SHP77 treated with DMSO at 0.1 percent for 48 hours (cell line): ENCODE measurements around the gene OR8A1.
"Not testable (repeated sequence)": the region's sequence is repeated elsewhere in the genome, so short reads cannot be mapped to it uniquely, and the experiment has no call there.

Source experiments
- DNase-seq: peaks from one replicate; lab custom pipeline; 2025; lab: John Stamatoyannopoulos, UW

Gene OR8A1

GRCh38 chr11:124595302-124595701, 25.5 kb downstream of the OR8A1 start:
- DNase-seq = no peak

- no peak for DNase-seq
These were observed 27.8 kb downstream of the OR8A1 start for GRCh38 chr11:124597626-124598025.

- no peak for DNase-seq
These were observed 31.0 kb downstream of the OR8A1 start for GRCh38 chr11:124600621-124601320.

GRCh38 chr11:124602193-124602592, 32.4 kb downstream of the OR8A1 start:
- DNase-seq = no peak

- not testable (repeated sequence) for DNase-seq
These were observed 32.9 kb downstream of the OR8A1 start for GRCh38 chr11:124602723-124603122.

- DNase-seq = no peak
These were observed 35.9 kb downstream of the OR8A1 start for GRCh38 chr11:124605719-124606118.

GRCh38 chr11:124608147-124608546, 38.4 kb downstream of the OR8A1 start:
- no peak for DNase-seq

- DNase-seq = no peak
These were observed 40.5 kb downstream of the OR8A1 start for GRCh38 chr11:124610295-124610694.

- DNase-seq = no peak
These were observed 41.3 kb downstream of the OR8A1 start, which contains the start of gene PANX3 for GRCh38 chr11:124611064-124611463. TSS of gene PANX3 (plus strand) at chr11:124611428. CDS start at chr11:124611557, 129 bp downstream.

- no peak for DNase-seq
These were observed 42.2 kb downstream of the OR8A1 start for GRCh38 chr11:124612045-124612444.

- no peak for DNase-seq
These were observed 42.9 kb downstream of the OR8A1 start for GRCh38 chr11:124612567-124613246.

GRCh38 chr11:124618863-124619262, 49.1 kb downstream of the OR8A1 start:
- no peak for DNase-seq
